Fibroblast of the conjunctiva (primary cell): ENCODE measurements around the gene DUS1L.

ENCODE experiments used
- DNase-seq: peaks from one replicate; pipeline ENCODE4 v3.0.0-alpha.2; 2010; ENCODE audit warnings: low read depth

The DUS1L gene

DNA sequence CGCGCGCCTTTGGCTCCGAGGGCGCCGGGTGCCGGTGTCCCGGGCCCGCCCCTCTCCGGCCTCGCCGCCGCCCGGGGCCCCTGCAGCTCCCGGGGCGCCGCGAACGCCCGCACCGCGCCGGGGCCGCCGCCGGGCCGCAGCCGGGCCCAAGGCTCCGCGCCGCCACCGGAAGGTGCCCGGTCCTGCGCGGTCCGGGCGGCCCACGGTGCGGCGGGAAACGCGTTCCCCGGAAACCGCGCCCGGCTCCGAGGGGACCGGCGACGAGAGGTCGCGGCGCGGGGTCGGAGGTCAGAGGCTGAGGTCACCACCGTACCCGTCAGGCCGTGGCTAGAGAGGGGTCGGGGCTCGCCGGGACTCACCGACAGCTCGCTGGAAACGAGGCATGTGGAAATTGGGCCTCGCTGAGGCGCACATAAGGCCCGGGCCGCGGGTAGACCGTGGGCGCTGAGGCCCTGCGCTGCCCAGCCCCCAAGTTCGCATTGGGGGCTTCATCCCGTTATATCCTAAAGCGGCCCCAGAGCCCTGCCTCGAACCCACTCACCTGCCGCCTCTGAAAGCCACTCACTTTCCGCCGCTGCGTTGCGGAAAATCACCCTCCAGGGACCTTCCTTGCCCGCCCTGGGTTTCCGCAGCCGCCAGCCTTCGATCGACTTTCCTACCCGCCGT, at the start of gene DUS1L:
TSS of gene DUS1L (minus strand) at position 167 of the 666 bp plus-strand sequence. CDS start 745 bp downstream, outside the sequence.
- no peak for DNase-seq

DNA sequence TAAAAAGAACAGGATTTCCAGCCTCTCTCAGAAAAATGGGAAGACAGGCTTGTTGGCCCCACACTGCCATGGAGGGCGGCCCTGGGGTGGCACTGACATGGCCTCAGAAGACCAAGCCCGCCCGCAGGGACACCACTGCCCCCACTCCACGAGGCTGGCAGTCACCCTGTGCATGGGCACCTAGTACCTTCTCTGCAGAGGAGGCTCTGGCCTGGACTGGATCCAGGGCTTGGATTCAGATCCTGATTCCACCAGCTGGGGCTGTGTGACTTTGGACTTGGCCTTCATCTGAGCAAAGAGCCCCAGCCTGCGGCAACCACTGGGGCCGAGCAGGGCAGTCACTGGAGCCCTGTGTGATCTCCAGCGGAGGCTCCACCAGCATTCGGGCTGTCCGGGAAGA, 49.3 kb upstream of the DUS1L start:
- no peak for DNase-seq

DNA sequence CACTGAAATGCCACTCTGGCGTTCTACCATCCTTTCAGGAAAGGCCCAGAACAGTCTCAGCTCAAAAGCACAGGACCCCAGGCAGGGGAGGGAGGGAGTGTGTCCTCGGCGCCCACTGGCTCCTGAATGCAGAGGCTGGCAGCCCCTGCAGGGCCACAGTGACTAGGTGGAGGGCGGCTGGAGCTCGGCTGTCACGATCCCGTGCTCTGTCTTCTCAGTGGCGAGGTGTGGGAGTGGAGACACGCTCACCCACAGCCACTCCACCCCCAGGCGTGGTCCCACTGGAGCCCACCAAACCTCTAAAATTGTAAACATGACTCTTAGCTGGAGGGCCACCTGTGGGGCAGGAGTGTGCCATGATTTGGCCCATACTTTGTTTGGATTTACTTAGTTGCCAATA, 48.8 kb upstream of the DUS1L start:
- DNase-seq, result no peak

DNA sequence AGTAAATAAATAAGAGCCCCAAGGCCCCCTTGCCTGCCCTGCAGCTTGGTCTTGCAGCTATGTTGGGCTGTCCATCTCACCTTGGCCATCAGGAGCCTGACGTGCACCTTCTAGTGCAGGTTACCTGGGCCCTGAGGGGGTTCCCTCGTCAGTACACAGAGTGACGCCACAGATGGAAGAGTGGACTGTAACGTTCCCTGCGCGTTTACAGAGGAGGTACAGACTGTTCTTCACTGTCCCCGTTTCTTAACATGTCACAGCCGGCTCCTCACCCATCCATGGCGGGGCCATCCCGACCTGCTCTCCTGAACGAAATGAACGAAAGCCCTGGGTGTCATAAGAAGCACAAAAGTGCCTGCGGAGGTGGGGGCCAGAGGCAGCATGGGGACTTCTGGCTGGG, 48.3 kb upstream of the DUS1L start:
- no peak for DNase-seq

DNA sequence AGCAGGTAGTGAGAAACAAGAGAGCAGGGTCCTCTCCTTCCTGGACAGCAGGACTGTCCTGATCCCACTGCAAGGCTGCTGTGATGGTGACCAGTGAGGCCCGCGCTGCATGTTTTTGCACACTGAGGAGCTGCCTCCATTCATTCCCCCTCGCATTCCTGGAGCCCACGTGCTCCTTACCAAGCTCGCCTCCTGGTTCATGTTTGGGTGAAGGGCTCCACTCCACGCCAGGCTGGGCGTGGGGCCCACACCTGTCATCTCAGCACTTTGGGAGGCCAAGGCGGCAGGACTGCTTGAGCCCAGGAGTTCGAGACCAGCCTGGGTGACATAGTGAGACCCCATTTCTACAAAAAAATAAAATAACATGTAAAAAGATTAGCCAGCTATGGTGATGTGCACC, 47.8 kb upstream of the DUS1L start:
- DNase-seq, result no peak

DNA sequence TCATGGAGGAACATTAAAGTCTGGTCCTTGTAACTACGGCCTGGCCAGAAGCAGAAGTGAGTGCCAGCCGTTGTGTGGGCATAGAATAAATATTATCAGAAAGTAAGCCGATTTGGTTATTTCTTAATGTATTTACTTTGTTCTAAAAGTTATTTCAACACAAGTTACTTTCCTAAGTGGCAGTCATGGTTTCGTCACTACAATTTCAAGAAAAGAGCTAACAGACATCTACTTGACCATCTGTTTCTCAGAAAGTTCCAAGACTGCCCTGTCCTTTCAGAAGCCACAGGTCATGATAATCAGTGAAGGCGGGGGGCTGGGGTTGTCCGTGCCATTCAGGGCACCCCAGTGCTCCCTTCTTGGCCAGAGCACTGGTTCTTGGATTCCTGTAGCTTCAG, 47.3 kb upstream of the DUS1L start:
- DNase-seq, result no peak

DNA sequence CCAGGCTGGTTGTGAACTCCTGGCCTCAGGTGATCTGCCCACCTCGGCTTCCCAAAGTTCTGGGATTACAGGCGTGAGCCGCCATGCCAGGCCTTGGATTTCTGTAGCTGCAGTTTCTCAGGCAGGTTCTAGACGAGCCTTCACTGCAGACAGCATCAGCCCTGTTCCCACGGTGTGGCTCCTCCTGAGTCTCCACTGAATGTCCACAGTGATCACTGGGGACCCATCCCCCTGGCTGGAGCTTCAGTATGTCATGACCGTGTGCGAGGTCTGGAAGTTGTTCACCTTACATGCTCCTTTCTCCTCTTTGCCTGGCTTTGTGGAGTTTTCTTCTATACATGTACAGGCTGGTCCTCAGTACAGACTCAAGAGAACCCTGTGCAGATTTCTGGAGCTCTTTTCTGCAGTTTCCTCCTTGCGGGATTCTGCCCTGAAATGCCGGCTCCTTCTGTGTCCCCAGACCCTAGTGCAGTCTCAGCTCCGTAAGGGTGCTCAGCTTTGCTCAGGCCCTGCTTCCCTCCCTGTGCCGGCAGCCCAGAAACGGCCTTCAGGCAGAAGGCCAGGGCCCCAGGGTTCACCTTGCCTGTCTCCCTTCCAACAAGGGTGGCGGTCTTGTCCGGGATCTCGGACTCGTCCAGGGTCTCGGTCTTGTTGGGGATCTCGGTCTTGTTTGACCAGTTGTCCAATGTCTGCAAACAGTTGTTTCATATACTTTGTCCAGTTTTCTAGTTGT, 46.7 kb upstream of the DUS1L start:
- no peak for DNase-seq

DNA sequence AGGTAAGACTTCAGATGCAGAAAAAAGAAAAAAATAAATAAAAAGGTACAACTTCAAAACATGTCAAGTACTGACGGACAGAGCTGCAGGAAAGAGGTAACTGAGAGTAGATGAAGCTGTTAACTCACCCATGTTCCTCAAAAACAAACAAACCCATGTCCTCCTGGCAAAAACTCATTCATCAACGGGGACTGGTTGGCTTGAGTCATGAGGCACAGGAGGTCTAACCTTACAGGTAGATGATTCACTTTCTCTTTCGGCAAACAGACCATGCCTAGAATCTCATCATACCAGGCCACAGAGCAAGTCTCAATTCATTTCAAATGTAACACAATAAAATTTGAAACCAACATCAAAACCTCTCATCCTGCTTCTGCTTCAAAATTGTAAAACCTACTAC, 44.7 kb upstream of the DUS1L start:
- no peak for DNase-seq

DNA sequence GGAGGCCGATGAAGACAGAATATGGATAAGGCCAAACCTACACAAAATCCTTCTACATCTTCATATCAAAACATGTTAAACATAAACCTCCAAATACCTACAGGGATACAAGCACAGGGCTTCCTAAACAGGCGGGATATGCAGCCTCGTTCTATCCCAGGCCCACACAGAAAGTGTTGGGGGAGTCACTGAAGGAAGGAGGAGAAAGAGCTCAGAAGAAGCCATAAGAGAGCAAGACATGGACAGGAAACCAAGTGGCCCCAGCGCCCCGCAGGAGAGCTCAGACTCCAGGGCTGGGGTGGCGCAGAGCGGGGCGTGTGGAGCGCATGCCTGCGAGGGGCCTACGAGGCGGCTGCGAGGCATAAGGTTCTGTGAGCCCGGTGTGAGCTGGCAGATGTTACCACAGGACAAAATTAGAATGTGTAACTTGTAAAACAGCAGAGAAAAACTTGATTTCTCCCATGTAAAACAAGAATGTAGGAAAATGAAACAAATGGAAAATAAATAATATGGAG, 43.4 kb upstream of the DUS1L start:
- DNase-seq, result no peak

DNA sequence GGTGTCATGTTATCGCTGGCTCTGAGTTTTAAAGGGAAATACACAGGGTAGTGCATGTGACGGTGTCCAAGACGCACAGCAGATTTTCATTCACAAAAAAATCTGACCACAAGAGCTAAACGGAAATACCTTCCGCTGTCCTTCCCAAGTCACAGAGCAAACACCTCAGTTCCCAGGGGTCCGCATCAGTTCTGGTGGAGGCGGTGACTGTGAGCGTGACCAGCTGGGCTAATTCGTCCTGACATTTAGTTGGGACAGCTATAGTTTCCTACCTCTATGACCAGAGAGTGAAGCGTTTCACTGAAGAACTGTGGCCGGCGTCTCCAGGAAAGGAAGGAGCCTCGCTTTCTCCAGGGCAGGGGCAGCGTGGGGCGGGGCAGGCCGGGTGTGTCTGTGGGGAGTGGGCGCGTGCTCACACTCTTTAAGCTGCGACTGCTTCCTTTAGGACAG, 42.9 kb upstream of the DUS1L start:
- DNase-seq, result no peak

DNA sequence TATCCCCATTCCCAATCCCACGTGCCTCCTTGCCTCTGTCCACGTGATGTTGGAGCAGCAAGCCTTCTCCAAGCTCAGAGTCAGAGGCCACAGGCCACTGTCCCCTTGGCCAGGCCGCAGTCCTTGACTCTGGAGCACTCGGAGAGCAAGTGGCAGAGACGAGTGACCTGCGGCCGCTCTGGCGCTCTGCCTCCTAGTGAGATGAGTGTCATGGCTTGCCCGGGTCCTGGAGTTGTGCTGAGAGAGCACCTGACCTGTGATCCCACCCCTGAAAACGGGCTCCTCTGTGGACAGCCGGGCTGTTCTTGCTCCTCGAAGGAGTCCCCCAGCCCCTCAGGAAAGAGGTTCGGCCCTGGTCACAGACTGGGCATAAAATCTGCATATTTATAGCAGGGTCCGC, 42.4 kb upstream of the DUS1L start:
- no peak for DNase-seq

DNA sequence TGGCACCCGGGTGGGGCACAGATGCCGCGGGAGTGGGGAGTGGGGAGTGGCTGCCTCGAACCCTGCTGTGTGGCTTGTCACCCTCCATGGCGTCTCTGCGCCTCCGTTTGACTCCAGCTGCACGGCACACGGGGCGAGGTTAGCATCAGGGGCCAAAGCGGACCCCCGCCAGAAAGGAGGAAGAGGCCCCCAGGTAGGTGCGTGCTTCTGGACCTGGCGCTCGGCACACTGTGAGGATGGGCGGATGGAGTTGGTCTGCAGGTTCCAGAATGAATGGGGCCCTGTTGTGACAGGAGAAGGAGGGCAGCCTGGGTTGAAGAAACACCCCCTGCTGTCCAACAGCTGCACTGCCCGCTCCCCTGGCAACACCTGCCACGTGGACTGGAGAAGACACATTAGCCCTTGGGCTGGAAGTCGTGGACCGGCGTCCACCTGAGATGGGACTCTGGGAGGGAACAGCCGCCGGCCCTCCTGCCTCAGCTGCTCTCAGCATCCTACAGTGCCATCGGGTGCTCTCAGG, 41.8 kb upstream of the DUS1L start:
- DNase-seq, result no peak

DNA sequence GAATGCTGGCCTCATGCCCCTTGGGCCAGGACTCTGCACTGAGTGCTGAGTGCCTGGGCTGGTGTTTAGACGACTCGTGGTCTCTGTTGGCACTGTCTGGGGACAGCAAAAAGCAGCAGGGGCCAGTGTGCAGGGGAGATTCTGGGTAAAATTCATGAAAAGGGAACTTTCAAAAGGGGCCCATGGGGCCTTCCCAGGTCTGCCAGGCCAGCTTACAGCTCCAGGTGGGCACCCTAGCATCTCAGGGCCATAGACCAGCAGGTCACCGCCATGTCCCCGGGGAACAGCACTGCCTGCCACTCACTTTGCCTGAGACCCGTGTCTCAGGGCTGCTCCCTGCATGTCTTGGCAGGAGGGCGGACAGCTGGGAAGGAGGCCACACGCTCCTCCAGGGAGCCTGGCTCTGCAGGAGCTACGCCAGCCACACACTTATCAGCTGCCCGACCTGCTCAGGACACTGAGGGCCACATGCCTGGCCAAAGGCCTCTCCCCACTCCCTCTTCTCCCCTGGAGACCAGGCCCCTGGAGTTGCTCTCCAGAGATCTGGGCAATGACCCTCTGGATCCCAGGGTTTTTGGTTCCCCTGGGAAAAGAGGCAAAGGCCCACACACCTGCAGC, 41.2 kb upstream of the DUS1L start:
- no peak for DNase-seq

DNA sequence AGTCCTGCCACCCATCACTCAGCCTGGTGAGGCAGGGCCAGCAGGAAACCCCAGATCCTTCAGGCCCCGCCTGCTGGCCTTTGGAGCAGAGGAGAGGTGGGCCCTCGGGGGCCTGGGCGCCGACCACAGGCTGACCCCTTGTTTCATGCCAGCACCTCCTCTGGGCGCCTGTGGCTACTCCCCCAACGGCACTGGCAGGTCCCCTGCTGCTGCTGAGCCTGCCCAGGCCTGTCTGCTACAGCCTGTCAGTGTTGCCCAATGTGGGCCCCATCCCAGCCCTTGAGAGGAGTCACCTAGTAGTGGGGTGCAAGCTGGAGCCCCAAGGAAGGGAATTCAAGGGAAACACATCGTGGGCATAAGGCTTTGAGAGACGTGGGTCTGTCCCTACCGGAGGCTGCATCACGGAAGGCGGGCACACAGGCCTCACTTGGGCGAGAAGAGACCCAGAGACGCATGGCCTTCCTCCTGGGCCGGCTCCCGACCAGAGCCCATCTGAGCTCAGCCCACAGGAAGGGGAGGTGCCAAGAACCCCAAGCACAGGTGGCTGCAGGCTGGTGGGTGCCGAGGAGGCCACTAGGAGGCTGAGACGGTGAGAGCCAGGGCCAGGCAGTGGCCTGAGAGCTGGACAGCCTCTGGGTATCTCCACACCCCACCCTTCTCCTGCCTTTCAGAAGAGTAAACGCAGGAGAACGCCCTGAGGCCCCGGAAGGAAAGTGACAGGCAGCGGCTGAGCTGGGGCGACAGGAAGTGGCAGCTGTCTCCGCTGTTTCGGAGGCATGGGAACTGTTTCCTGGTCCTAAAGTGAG, 40.5 kb upstream of the DUS1L start:
- DNase-seq, result no peak

DNA sequence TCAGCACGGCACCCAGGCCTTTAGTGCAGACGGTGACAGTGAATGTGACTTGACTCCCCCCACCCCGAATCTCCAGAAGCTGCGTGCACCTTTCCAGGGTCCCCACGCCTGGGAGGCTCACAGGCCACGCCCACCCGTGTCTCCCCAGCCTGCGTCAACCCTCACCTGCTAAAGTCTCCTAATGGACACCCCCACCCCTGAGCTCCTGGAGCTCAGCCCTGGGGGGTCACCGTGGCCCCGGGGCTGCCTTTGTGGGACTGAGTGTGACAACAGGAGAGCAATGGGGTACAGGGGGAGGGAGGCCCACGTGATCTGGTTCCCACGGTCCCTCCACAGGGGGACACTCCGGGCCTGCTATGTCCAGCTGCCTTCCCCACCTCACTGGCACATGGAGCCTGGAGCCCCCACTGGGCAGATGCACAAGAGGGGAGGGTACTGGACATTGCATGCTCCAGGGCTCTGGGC, 39.8 kb upstream of the DUS1L start:
- no peak for DNase-seq

DNA sequence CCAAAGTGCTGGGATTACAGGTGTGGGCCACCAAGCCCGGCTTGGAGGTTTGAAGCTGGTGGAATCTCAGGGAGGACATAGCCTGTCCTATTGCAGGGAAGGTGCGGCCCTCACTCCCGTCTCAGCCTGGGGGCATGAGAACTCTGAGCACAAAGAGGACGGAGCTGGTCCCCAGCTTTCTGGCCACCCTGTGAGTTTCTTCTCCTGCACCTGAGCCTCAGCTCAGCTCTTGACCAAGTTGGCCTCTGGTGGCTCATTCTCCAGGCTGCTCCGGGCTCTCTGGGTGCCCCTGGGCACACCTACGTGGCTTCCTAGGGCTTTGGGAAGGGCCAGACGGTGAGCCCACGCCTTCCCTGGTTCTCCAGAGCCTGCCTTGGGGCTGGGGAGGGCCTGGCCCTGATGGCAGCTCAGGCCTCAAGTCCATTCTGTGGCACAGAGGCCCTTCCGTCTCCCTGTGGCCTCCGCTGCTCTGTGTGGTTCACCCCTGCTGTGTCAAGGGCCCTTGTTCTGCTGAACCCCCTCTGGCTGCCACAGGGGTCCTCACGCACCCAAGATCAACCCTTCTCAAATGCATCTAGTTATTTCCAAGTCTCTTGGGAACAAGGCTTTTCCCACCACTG, 39.3 kb upstream of the DUS1L start:
- DNase-seq, result no peak

DNA sequence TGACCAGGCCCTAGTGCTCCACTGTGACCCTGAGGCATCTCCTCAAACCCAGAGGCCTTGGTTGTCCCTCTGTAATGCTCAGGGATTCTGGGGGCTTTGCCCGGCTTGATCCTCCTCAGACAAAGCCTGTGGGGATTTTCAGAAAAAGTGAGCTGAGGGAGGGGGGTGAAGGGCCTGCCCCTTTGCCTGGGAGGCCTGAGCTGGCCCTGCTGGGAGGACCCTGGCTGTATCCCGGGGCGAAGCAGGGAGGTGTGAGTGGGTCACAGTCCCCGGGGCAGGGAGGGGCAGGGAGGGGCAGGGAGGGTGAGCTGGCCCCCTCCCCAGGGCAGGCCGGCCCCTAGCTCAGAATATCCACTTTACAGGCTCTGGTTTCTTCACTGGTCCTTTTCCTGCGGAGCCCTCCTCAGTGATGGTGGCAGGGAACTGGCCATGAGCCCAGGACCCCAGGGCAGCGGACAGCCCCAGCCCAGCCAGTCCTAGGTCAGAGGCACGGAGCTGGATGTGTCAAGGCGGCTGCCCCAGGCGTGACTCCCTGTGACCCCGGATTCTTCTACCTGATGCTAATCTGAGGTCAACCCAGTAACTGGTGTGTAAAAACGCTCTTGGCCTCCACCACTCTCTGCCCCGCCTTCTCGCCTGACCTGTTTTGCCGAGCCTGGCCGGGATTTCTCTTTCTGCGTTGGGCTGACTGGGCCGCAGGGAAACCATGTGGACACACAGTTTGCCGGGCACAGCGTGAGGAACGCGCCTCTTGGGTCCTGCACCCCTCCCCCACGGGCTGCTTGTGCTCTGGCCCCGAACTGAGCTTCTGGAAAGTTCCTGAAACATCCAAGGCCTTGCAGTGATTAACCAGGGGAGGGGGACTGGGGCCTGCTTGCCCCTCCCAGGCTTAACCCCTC, 38.2 kb upstream of the DUS1L start:
- peak; percentile 26 for DNase-seq

DNA sequence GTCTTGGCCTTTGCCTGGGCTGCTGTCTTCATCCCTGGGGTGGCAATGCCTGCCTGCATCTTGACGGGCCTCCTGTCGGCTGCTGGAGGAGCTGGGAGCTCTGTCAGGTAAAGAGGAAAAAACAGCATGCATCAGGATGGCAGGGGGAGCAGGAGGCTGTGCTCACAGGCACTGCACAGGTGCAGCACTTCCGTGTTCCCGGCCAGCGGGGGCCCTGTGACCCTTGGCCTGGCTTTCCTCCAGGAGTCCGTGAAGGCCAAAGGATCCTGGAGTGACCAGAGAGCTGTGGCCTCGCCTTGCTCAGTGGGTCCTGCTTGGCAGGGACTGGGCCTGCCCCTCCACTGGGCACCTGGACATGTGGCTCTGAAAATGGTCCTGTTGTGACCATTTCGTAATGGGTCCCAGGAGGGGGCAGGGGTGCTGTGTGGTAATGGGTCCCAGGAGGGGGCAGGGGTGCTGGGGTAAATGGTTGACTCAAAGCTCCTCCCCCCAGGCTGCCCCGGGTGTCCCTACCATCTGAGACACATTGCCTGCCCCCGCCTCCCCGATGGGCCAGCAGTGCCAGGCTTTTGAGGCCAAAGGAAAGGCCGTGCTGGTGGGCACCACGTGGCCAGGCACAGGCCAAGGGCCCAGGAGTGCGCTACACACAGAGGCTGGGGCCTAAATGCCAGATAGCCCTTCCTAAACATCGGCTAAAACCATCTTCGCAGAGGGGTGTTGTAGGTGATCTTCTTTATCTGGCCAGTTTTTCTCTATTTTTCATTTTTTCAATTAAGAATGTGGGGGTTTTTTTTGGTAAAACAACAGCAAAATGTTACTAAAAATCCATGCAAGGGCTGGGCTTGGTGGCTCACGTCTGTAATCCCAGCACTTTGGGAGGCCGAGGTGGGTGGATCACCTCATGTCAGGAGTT, 36.4 kb upstream of the DUS1L start:
- DNase-seq, result no peak

DNA sequence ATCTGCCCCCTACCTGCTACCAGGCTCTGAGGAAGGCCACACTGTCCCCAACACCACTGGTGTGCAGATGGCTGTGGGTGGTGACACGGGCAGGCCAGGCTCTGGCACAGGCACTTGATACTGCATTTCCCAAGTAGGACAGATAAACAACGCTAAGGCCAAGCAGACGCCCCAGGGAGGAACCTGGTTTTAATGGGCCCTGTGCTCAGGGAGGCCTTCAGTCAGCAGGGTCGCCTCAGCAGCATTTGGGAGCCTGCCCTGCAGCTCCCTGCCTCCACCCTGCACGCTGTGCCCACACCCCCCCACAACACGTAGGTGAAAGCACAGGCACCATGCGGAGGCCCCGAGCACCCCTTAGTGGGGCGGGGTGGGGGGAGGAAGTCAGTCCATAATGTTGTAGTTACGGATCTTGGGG, 35.7 kb upstream of the DUS1L start:
- no peak for DNase-seq
